Neural crest cell (in vitro differentiated cells): ENCODE results near the gene PKNOX1. TPM values are rescaled to one million over a fixed set of nuclear protein-coding genes. Genes with fewer than 3 reads are reported as not detected.
"Not testable (repeated sequence)": the region's sequence is repeated elsewhere in the genome, so short reads cannot be mapped to it uniquely, and the experiment has no call there.

ENCODE experiments used
- DNase-seq: peaks from one replicate; pipeline ENCODE4 v3.0.0; 2021; ENCODE audit warnings: low read depth, mixed read lengths, low spot score
- H3K27ac Mint-ChIP-seq: one replicate; pipeline ENCODE4 v1.8.0; 2021; ENCODE audit warnings: mild to moderate bottlenecking, mixed read lengths; ENCODE audit not compliant: unreplicated experiment
- H3K27me3 Mint-ChIP-seq: 2 replicates; pipeline ENCODE4 v1.8.0; 2021; ENCODE audit warnings: low read depth, mild to moderate bottlenecking, mixed read lengths
- H3K36me3 Mint-ChIP-seq: 2 replicates; pipeline ENCODE4 v1.8.0; 2021; ENCODE audit warnings: low read depth, mild to moderate bottlenecking, mixed read lengths
- H3K4me1 Mint-ChIP-seq: 2 replicates; pipeline ENCODE4 v1.8.0; 2021; ENCODE audit warnings: mixed read lengths
- H3K4me3 Mint-ChIP-seq: one replicate; pipeline ENCODE4 v1.8.0; 2021; ENCODE audit warnings: mild to moderate bottlenecking, mixed read lengths
- H3K9me3 Mint-ChIP-seq: 2 replicates; pipeline ENCODE4 v1.8.0; 2021; ENCODE audit warnings: mixed read lengths
- microRNA-seq: library from miRNA; unstranded; fragments of <30 nt; microRNA quantifications from one replicate; pipeline ENCODE4, GENCODE V29; 2020
- total RNA-seq: library from RNA; stranded (reverse); gene quantifications from 2 replicates; pipeline ENCODE4 v1.2.1, GENCODE V29; 2021

PKNOX1 gene
- total RNA-seq, 1 donor from 2014 or later: 19.3 TPM

- H3K4me3 Mint-ChIP-seq, H3K36me3 Mint-ChIP-seq, DNase-seq, H3K9me3 Mint-ChIP-seq, H3K27me3 Mint-ChIP-seq, H3K27ac Mint-ChIP-seq, H3K4me1 Mint-ChIP-seq: not testable (repeated sequence)
Observed at GRCh38 chr21:43076643-43077042, 102.3 kb downstream of the PKNOX1 start.

- not testable (repeated sequence) for H3K9me3 Mint-ChIP-seq, H3K4me1 Mint-ChIP-seq, H3K4me3 Mint-ChIP-seq, DNase-seq, H3K36me3 Mint-ChIP-seq, H3K27me3 Mint-ChIP-seq, H3K27ac Mint-ChIP-seq
Observed at GRCh38 chr21:43082587-43083300, 108.4 kb downstream of the PKNOX1 start.

Small RNAs within 50 kb of the gene (microRNA-seq; reads per million reads assigned to microRNA genes)
- not detected for gene MIR5692B

Other genes with a start within 250 kb of the PKNOX1 start
- gene WDR4, start 95.0 kb upstream of the PKNOX1 start, total RNA-seq: 36.0 and 38.0 TPM in 2 replicates
- gene NDUFV3, start 81.3 kb upstream of the PKNOX1 start, total RNA-seq: 38.1 and 38.5 TPM in 2 replicates
- not detected in 2 replicates for gene ERVH48-1, start 48.9 kb upstream of the PKNOX1 start, total RNA-seq
- gene CBS, start 101.3 kb downstream of the PKNOX1 start, total RNA-seq: 157 and 165 TPM in 2 replicates
- gene U2AF1, start 133.0 kb downstream of the PKNOX1 start, total RNA-seq: 17.6 and 37.5 TPM in 2 replicates
- not detected in 2 replicates for gene CRYAA, start 194.4 kb downstream of the PKNOX1 start, total RNA-seq